Neutrophil (primary cell): ENCODE data around the gene PYHIN1.

ENCODE experiments used
- H3K27ac ChIP-seq: fragments of 200-600 bp; sonication (generic); 2 replicates; pipeline ENCODE4 v1.5.1; 2016; ENCODE audit warnings: mild to moderate bottlenecking, moderate library complexity
- H3K27me3 ChIP-seq: fragments of 200-600 bp; sonication (generic); 2 replicates; pipeline ENCODE4 v1.6.0; 2016; ENCODE audit warnings: mild to moderate bottlenecking
- H3K36me3 ChIP-seq: fragments of 200-600 bp; sonication (generic); 2 replicates; pipeline ENCODE4 v1.5.1; 2017
- H3K4me1 ChIP-seq, 2 experiments: fragments of 200-600 bp in 1 of 2; sonication (generic) in 1 of 2; 1 replicate in 1 of 2; 2 replicates in 1 of 2; pipeline versions ENCODE4 v1.5.1 to v1.6.1; 2013 to 2016; ENCODE audit warnings: low read depth in 1 of 2, low read length in 1 of 2, mild to moderate bottlenecking in 1 of 2, moderate library complexity in 1 of 2; ENCODE audit not compliant: control insufficient read depth in 1 of 2, insufficient read depth in 1 of 2
- H3K4me3 ChIP-seq, 2 experiments: fragments of 200-600 bp in 1 of 2; sonication (generic) in 1 of 2; 1 replicate in 1 of 2; 2 replicates in 1 of 2; pipeline ENCODE4 v1.5.1; 2013 to 2016; ENCODE audit warnings: low read depth in 1 of 2, low read length in 1 of 2, mild to moderate bottlenecking in 1 of 2, moderate library complexity in 1 of 2
- H3K9me3 ChIP-seq: fragments of 200-600 bp; sonication (generic); 2 replicates; pipeline ENCODE4 v1.5.1; 2016
- CTCF ChIP-seq: fragments of 200-600 bp; sonication (generic); IDR thresholded peaks from 2 replicates; pipeline ENCODE4 v1.5.1; 2016; ENCODE audit warnings: antibody characterized with exemption

Gene PYHIN1

GRCh38 chr1:158979229-158979628 lies 47.9 kb downstream of the PYHIN1 start:
- TF ChIP-seq CTCF, result no peak
- Histone ChIP-seq H3K36me3 (no peaks in the 10 kb centered on the region), H3K4me1 (peaks cover 0 to 8% of the 10 kb centered on the region in 2 experiments), H3K27ac (no peak overlapping the region), H3K4me3 (no peak overlapping the region), H3K27me3 (no peaks in the 10 kb centered on the region), H3K9me3 (no peaks in the 10 kb centered on the region)

GRCh38 chr1:158983235-158983634 lies 51.9 kb downstream of the PYHIN1 start:
- H3K27me3 ChIP-seq, result no peaks in the 10 kb centered on the region
- H3K36me3 ChIP-seq, result no peaks in the 10 kb centered on the region
- peaks cover 0 to 8% of the 10 kb centered on the region in 2 experiments for H3K4me1 ChIP-seq
- no peak overlapping the region for H3K27ac ChIP-seq
- TF ChIP-seq CTCF, result no peak
- no peaks in the 10 kb centered on the region for H3K9me3 ChIP-seq
- H3K4me3 ChIP-seq, result no peak overlapping the region

- Histone ChIP-seq H3K4me3 (no peak overlapping the region), H3K4me1 (peaks cover 0 to 2% of the 10 kb centered on the region in 2 experiments), H3K36me3 (no peaks in the 10 kb centered on the region), H3K9me3 (no peaks in the 10 kb centered on the region), H3K27me3 (no peaks in the 10 kb centered on the region), H3K27ac (no peak overlapping the region)
- TF ChIP-seq CTCF, result no peak
These were observed 53.0 kb downstream of the PYHIN1 start for GRCh38 chr1:158984386-158984785.

GRCh38 chr1:158989424-158989823 lies 58.1 kb downstream of the PYHIN1 start:
- no peak for TF ChIP-seq CTCF
- H3K27me3 ChIP-seq, result no peaks in the 10 kb centered on the region
- no peak overlapping the region for H3K4me3 ChIP-seq
- H3K27ac ChIP-seq, result no peak overlapping the region
- H3K4me1 ChIP-seq, result no peaks in the 10 kb centered on the region
- no peaks in the 10 kb centered on the region for H3K9me3 ChIP-seq
- H3K36me3 ChIP-seq, result no peaks in the 10 kb centered on the region

- Histone ChIP-seq H3K36me3 (no peaks in the 10 kb centered on the region), H3K4me3 (no peak overlapping the region), H3K27ac (no peak overlapping the region), H3K9me3 (no peaks in the 10 kb centered on the region), H3K27me3 (no peaks in the 10 kb centered on the region), H3K4me1 (no peaks in the 10 kb centered on the region)
- TF ChIP-seq CTCF, result no peak
These were observed 61.5 kb downstream of the PYHIN1 start for GRCh38 chr1:158992787-158993312.

- no peak for TF ChIP-seq CTCF
These were observed 65.6 kb downstream of the PYHIN1 start for GRCh38 chr1:158996998-158997397.

More at GRCh38 chr1:158996998-158997397, 65.6 kb downstream of the PYHIN1 start:
- H3K36me3 ChIP-seq, result no peaks in the 10 kb centered on the region
- H3K9me3 ChIP-seq, result no peaks in the 10 kb centered on the region
- H3K27me3 ChIP-seq, result no peaks in the 10 kb centered on the region
- H3K4me3 ChIP-seq, result no peak overlapping the region
- peaks cover 7 to 10% of the 10 kb centered on the region in 2 experiments for H3K4me1 ChIP-seq
- no peak overlapping the region for H3K27ac ChIP-seq
